CD4-positive, alpha-beta memory T cell (primary cell): ENCODE data around the gene SPATA24. TPM values are rescaled to one million over a fixed set of nuclear protein-coding genes. Genes with fewer than 3 reads are reported as not detected.

ENCODE experiments used
- CTCF ChIA-PET: fragments of 350-600 bp; sonication (Branson Sonifier 250); formaldehyde crosslinking; loops from one replicate; lab custom pipeline; 2021; ENCODE audit warnings: inconsistent platforms; ENCODE audit not compliant: partially characterized antibody; lab: Charles Lee
- POLR2A ChIA-PET: fragments of 350-600 bp; sonication (Branson Sonifier 250); formaldehyde crosslinking; loops from one replicate; lab custom pipeline; 2021; ENCODE audit not compliant: partially characterized antibody; lab: Charles Lee
- DNase-seq, 5 donors: peaks; one replicate each; pipeline versions ENCODE4 v3.0.0 to v3.0.0-alpha.2; 2020 to 2022; ENCODE audit warnings: mixed read lengths in 1 of 5
- H3K27ac ChIP-seq: one replicate; pipeline ENCODE4 v1.7.0; 2013; ENCODE audit warnings: low read depth, low read length
- H3K27me3 ChIP-seq: 2 replicates; pipeline ENCODE4 v1.7.0; 2013; ENCODE audit warnings: mild to moderate bottlenecking, low read length, moderate library complexity; ENCODE audit not compliant: insufficient read depth
- H3K36me3 ChIP-seq: 2 replicates; pipeline ENCODE4 v1.7.0; 2013; ENCODE audit warnings: mild to moderate bottlenecking, low read length, moderate library complexity; ENCODE audit not compliant: insufficient read depth
- H3K4me1 ChIP-seq: 2 replicates; pipeline ENCODE4 v1.7.0; 2013; ENCODE audit warnings: mild to moderate bottlenecking, low read length, moderate library complexity; ENCODE audit not compliant: insufficient read depth
- H3K4me3 ChIP-seq, 2 donors: one replicate each; pipeline ENCODE4 v1.7.0; 2013; ENCODE audit warnings: low read length in 2 of 2, mild to moderate bottlenecking in 1 of 2
- H3K9me3 ChIP-seq, 2 donors: one replicate each; pipeline ENCODE4 v1.7.0; 2013; ENCODE audit warnings: low read length in 2 of 2, control low read depth in 1 of 2; ENCODE audit not compliant: control insufficient read depth in 1 of 2
- H3K27ac Mint-ChIP-seq, 7 donors: one replicate each; pipeline ENCODE4 v1.8.0; 2020 to 2021; ENCODE audit warnings: mixed read lengths in 7 of 7, mild to moderate bottlenecking in 6 of 7, inconsistent platforms in 3 of 7, moderate library complexity in 3 of 7
- H3K27me3 Mint-ChIP-seq, 2 donors: one replicate each; pipeline ENCODE4 v1.8.0; 2020 to 2021; ENCODE audit warnings: mixed read lengths in 2 of 2
- H3K36me3 Mint-ChIP-seq, 2 donors: one replicate each; pipeline ENCODE4 v1.8.0; 2020 to 2021; ENCODE audit warnings: mixed read lengths in 2 of 2, inconsistent platforms in 1 of 2, mild to moderate bottlenecking in 1 of 2
- H3K4me1 Mint-ChIP-seq, 4 donors: one replicate each; pipeline ENCODE4 v1.8.0; 2020 to 2021; ENCODE audit warnings: mixed read lengths in 4 of 4, mild to moderate bottlenecking in 1 of 4
- H3K4me3 Mint-ChIP-seq, 8 donors: one replicate each; pipeline ENCODE4 v1.8.0; 2020 to 2021; ENCODE audit warnings: mixed read lengths in 8 of 8, mild to moderate bottlenecking in 7 of 8, moderate library complexity in 6 of 8, inconsistent platforms in 3 of 8
- H3K9me3 Mint-ChIP-seq, 8 donors: one replicate each; pipeline ENCODE4 v1.8.0; 2020 to 2021; ENCODE audit warnings: mixed read lengths in 8 of 8, mild to moderate bottlenecking in 5 of 8, inconsistent platforms in 3 of 8, moderate library complexity in 1 of 8
- intact Hi-C: fragments of 100-400 bp; cut with micrococcal nuclease; formaldehyde crosslinking; loops from one replicate; pipeline ENCODE4 v1.15.1; 2023
- polyA plus RNA-seq, 2 donors: library from polyadenylated mRNA; unstranded; fragments of 300-500 nt; fragmentation: Illumina TruSeq; gene quantifications; one replicate each; pipeline ENCODE4 v1.2.3, GENCODE V29; 2021
- total RNA-seq, 2 experiments: library from RNA; stranded (reverse); gene quantifications; one replicate each; pipeline ENCODE4 v1.2.3, GENCODE V29; 2021

Gene SPATA24
- total and polyA plus RNA-seq, 4 experiments from 2014 or later = 4.2 to 7.5 (median 5.6) TPM

GRCh38 chr5:139393497-139394122, 10.3 kb downstream of the SPATA24 start:
- H3K27ac Mint-ChIP-seq = peak overlapping the region in 6 of 7 donors; percentile 31 to 93 (median 82)
- no peaks in the 10 kb centered on the region for H3K27me3 Mint-ChIP-seq
- peak in 2 of 5 donors; percentile 21 to 25 for DNase-seq
- intact Hi-C loops = loop anchor here (1.0 to 5.0 kb wide), 3 partner anchors 11 to 121 kb away; partner anchors contain the start of genes MATR3 and SPATA24
- H3K9me3 ChIP-seq = no peaks in the 10 kb centered on the region
- peaks cover 42% of the 10 kb centered on the region for H3K4me1 ChIP-seq
- POLR2A ChIA-PET = interaction anchor here (1.3 to 7.2 kb wide), 2 partner anchors 9 to 88 kb away, joined by 4 to 49 read pairs; partner anchors contain the start of gene SPATA24
- CTCF ChIA-PET = interaction anchor here (0.6 to 4.1 kb wide), 8 partner anchors 9 to 172 kb away, joined by 3 to 25 read pairs (median 3); partner anchors contain the start of gene SPATA24
- no peaks in the 10 kb centered on the region for H3K27me3 ChIP-seq
- H3K36me3 Mint-ChIP-seq = no peaks in the 10 kb centered on the region
- H3K36me3 ChIP-seq = no peaks in the 10 kb centered on the region
- peak overlapping the region; percentile 88 to 94 (median 88) for H3K4me3 Mint-ChIP-seq
- peak overlapping the region; percentile 61 to 69 for H3K4me3 ChIP-seq
- peaks cover 22 to 43% (median 30%) of the 10 kb centered on the region in 4 donors for H3K4me1 Mint-ChIP-seq
- peaks cover 0 to 2% (median 0%) of the 10 kb centered on the region in 8 donors for H3K9me3 Mint-ChIP-seq
- H3K27ac ChIP-seq = peak overlapping the region; percentile 39

GRCh38 chr5:139392678-139393496, 11.0 kb downstream of the SPATA24 start:
- Histone ChIP-seq H3K9me3 (no peaks in the 10 kb centered on the region), H3K27ac (peak overlapping the region; percentile 39), H3K36me3 (no peaks in the 10 kb centered on the region), H3K4me3 (peak overlapping the region; percentile 61 to 69), H3K27me3 (no peaks in the 10 kb centered on the region), H3K4me1 (peaks cover 42% of the 10 kb centered on the region)
- ChIA-PET POLR2A (interaction anchor here (1.3 to 7.2 kb wide), 4 partner anchors 10 to 99 kb away, joined by 4 to 49 read pairs (median 17); partner anchors contain the start of genes MATR3, PAIP2 and SPATA24), CTCF (interaction anchor here (0.6 to 4.1 kb wide), 9 partner anchors 10 to 173 kb away, joined by 3 to 25 read pairs (median 3); partner anchors contain the start of gene SPATA24)
- peak overlapping the region; percentile 57 to 93 (median 85) for H3K27ac Mint-ChIP-seq
- peak; percentile 69 to 81 (median 73) for DNase-seq
- no peaks in the 10 kb centered on the region for H3K27me3 Mint-ChIP-seq
- intact Hi-C loops = loop anchor here (1.0 to 5.0 kb wide), 5 partner anchors 11 to 142 kb away; partner anchors contain the start of genes MATR3 and SPATA24
- peaks cover 22 to 43% (median 30%) of the 10 kb centered on the region in 4 donors for H3K4me1 Mint-ChIP-seq
- H3K36me3 Mint-ChIP-seq = no peaks in the 10 kb centered on the region
- H3K4me3 Mint-ChIP-seq = peak overlapping the region; percentile 88 to 94 (median 88)
- peaks cover 0 to 2% (median 0%) of the 10 kb centered on the region in 8 donors for H3K9me3 Mint-ChIP-seq

DNA sequence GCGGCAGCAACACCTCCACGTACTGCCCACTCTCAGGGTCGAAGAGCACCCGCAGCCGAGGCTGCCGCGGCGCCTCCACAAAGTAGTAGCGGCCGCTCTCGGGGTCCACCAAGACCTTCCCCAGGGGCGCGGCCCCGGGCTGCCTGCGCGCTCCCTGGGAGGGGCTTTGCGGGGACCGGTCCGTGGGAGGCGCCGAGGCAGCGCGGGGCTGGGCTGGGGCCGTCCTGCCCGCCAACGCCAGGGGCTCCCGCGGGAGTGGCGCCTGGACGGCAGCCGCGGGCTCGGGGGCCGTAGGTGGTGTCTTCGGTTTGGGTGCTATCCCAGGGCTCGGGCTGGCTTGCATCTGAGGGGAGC, 11.6 kb downstream of the SPATA24 start:
- H3K27ac ChIP-seq = peak overlapping the region; percentile 39
- ChIA-PET POLR2A (interaction anchor here (1.3 to 7.2 kb wide), 4 partner anchors 10 to 99 kb away, joined by 3 to 49 read pairs (median 17); partner anchors contain the start of genes MATR3, PAIP2 and SPATA24), CTCF (interaction anchor here (0.9 to 4.1 kb wide), 7 partner anchors 10 to 141 kb away, joined by 3 to 25 read pairs (median 3); partner anchors contain the start of gene SPATA24)
- peaks cover 42% of the 10 kb centered on the region for H3K4me1 ChIP-seq
- Mint-ChIP-seq H3K4me3 (peak overlapping the region; percentile 88 to 94 (median 88)), H3K36me3 (no peaks in the 10 kb centered on the region), H3K27ac (peak overlapping the region in 2 of 7 donors; percentile 85 to 93), H3K9me3 (peaks cover 0 to 2% (median 0%) of the 10 kb centered on the region in 8 donors), H3K27me3 (no peaks in the 10 kb centered on the region), H3K4me1 (peaks cover 22 to 43% (median 30%) of the 10 kb centered on the region in 4 donors)
- no peaks in the 10 kb centered on the region for H3K9me3 ChIP-seq
- H3K36me3 ChIP-seq = no peaks in the 10 kb centered on the region
- intact Hi-C loops = loop anchor here (1.0 to 5.0 kb wide), 4 partner anchors 50 to 141 kb away; partner anchors contain the start of gene MATR3
- DNase-seq = no peak
- no peaks in the 10 kb centered on the region for H3K27me3 ChIP-seq
- peak overlapping the region in 1 of 2 donors; percentile 61 for H3K4me3 ChIP-seq

GRCh38 chr5:139391570-139392323, 12.1 kb downstream of the SPATA24 start:
- Mint-ChIP-seq H3K4me3 (peak overlapping the region; percentile 66 to 94 (median 80)), H3K36me3 (no peaks in the 10 kb centered on the region), H3K9me3 (peaks cover 0 to 2% (median 0%) of the 10 kb centered on the region in 8 donors), H3K27ac (peak overlapping the region; percentile 49 to 96 (median 92)), H3K27me3 (no peaks in the 10 kb centered on the region), H3K4me1 (peaks cover 22 to 43% (median 30%) of the 10 kb centered on the region in 4 donors)
- no peak for DNase-seq
- intact Hi-C loops = loop anchor here (1.0 to 5.0 kb wide), 4 partner anchors 49 to 140 kb away; partner anchors contain the start of gene MATR3
- Histone ChIP-seq H3K27ac (peak overlapping the region; percentile 39), H3K9me3 (no peaks in the 10 kb centered on the region), H3K27me3 (no peaks in the 10 kb centered on the region), H3K36me3 (no peaks in the 10 kb centered on the region), H3K4me1 (peaks cover 42% of the 10 kb centered on the region), H3K4me3 (peak overlapping the region in 1 of 2 donors; percentile 61)
- ChIA-PET POLR2A (interaction anchor here (1.3 to 7.2 kb wide), 4 partner anchors 11 to 98 kb away, joined by 3 to 49 read pairs (median 17); partner anchors contain the start of genes MATR3, PAIP2 and SPATA24), CTCF (interaction anchor here (1.1 to 4.1 kb wide), 4 partner anchors 11 to 140 kb away, joined by 3 to 25 read pairs (median 5); partner anchors contain the start of gene SPATA24)

DNA sequence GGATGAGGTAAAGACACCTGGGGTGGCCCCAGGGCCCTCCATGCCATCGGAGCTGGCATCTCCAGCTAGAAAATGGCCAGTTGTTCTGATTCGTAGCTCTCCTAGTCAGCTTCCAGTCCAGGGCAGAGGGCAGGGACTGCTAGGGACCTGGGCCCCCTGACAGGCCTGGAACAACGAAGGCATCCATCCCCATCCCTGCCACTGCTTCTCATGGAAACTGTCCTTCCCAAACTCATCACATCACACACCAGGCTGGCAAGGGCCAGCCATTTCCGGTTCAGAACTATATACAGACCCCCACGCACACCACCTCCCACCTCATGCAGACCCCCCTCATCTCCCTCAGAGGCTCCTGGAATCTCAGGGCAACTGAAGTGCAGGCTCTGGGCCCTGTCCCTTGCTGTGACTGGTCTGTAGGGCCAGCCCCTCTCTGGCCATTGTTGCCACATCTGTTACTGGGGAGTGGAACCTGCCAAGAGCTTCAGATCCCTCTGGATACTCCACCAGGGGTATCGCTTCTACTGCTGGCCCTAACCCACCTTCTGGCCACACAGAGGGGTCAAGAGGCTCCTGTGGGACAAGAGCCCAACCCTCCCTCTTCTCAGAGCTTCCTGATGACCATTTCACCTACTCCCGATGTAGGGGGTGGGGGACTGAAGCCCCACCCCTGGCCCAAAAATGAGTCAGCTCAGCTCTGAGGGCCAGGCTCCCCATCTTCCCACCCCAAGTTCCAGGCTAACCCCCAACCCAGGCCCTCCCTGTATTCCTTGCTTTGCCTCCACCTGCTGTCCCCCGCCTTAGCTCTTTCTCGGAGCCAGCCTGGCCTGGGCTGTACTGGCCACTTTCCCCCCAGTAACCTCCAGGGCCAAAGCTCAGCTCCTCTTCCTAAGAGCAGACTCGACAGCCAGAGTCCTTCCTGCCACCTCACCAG, 13.0 kb downstream of the SPATA24 start:
- no peaks in the 10 kb centered on the region for H3K36me3 ChIP-seq
- ChIA-PET CTCF (interaction anchor here (1.1 to 4.1 kb wide), 3 partner anchors 12 to 140 kb away, joined by 3 to 25 read pairs (median 7); partner anchors contain the start of gene SPATA24), POLR2A (interaction anchor here (0.7 to 7.2 kb wide), 6 partner anchors 11 to 173 kb away, joined by 3 to 49 read pairs (median 8); partner anchors contain the start of genes MATR3, PAIP2 and SPATA24)
- peaks cover 45% of the 10 kb centered on the region for H3K4me1 ChIP-seq
- no peaks in the 10 kb centered on the region for H3K9me3 ChIP-seq
- no peaks in the 10 kb centered on the region for H3K27me3 Mint-ChIP-seq
- no peak for DNase-seq
- peak overlapping the region; percentile 44 for H3K27ac ChIP-seq
- intact Hi-C loops = loop anchor here (5.0 kb wide), 1 partner anchor 119 kb away; no protein-coding TSS in a partner anchor
- peaks cover 0 to 2% (median 0%) of the 10 kb centered on the region in 8 donors for H3K9me3 Mint-ChIP-seq
- H3K4me3 Mint-ChIP-seq = peak overlapping the region in 7 of 8 donors; percentile 17 to 94 (median 82)
- no peaks in the 10 kb centered on the region for H3K36me3 Mint-ChIP-seq
- no peak overlapping the region for H3K4me3 ChIP-seq
- peak overlapping the region; percentile 49 to 96 (median 92) for H3K27ac Mint-ChIP-seq
- no peaks in the 10 kb centered on the region for H3K27me3 ChIP-seq
- H3K4me1 Mint-ChIP-seq = peaks cover 24 to 50% (median 36%) of the 10 kb centered on the region in 4 donors
